ENCODE results near the gene DNASE1L2.

- TF ChIP-seq EZH2 (IDR thresholded peaks at IDR 0.05) (no peak), POLR2AphosphoS5 (IDR thresholded peaks at IDR 0.05; ENCODE audit: borderline replicate concordance, low read depth, low read length) (no peak), FOXP2 (optimal IDR thresholded peaks at IDR 0.05; ENCODE audit: control extremely low read depth, extremely low read length, insufficient read depth) (no peak)
These were observed 1.5 kb upstream of the DNASE1L2 start for GRCh38 chr16:2234813-2235170.

Measured in SK-N-MC (cell line).